NCI-H2196 treated with DMSO at 0.1 percent for 48 hours (cell line): ENCODE measurements around the gene LOXL3.
"Not testable (repeated sequence)": the region's sequence is repeated elsewhere in the genome, so short reads cannot be mapped to it uniquely, and the experiment has no call there.

Experiments
- DNase-seq: peaks from one replicate; lab custom pipeline; 2025; ENCODE audit not compliant: unreplicated experiment; lab: John Stamatoyannopoulos, UW

The LOXL3 gene

GRCh38 chr2:74573747-74574562, 20.2 kb upstream of the LOXL3 start:
- DNase-seq = no peak

GRCh38 chr2:74572178-74572925, 18.6 kb upstream of the LOXL3 start:
- DNase-seq = no peak

GRCh38 chr2:74571058-74571457, 17.3 kb upstream of the LOXL3 start:
- no peak for DNase-seq

GRCh38 chr2:74569686-74570085, 15.9 kb upstream of the LOXL3 start:
- DNase-seq = no peak

GRCh38 chr2:74567881-74568280, 14.1 kb upstream of the LOXL3 start:
- no peak for DNase-seq

- DNase-seq = no peak
These were observed 13.0 kb upstream of the LOXL3 start for GRCh38 chr2:74566754-74567085.

- DNase-seq = no peak
These were observed 12.5 kb upstream of the LOXL3 start for GRCh38 chr2:74566076-74566753.

- DNase-seq = no peak
These were observed 10.5 kb upstream of the LOXL3 start for GRCh38 chr2:74564222-74564621.

- DNase-seq = no peak
These were observed 8.5 kb upstream of the LOXL3 start for GRCh38 chr2:74562126-74562775.

GRCh38 chr2:74561022-74561421, 7.3 kb upstream of the LOXL3 start:
- not testable (repeated sequence) for DNase-seq

GRCh38 chr2:74560591-74560990, 6.8 kb upstream of the LOXL3 start:
- no peak for DNase-seq

- DNase-seq = no peak
These were observed 6.2 kb upstream of the LOXL3 start for GRCh38 chr2:74559912-74560311.

- DNase-seq = no peak
These were observed 4.8 kb upstream of the LOXL3 start for GRCh38 chr2:74558284-74559230.

- DNase-seq = no peak
These were observed 3.2 kb upstream of the LOXL3 start for GRCh38 chr2:74556831-74557370.

GRCh38 chr2:74556159-74556558, 2.4 kb upstream of the LOXL3 start:
- no peak for DNase-seq

- no peak for DNase-seq
These were observed 1.9 kb upstream of the LOXL3 start for GRCh38 chr2:74555610-74556103.

- DNase-seq = no peak
These were observed 1.2 kb upstream of the LOXL3 start for GRCh38 chr2:74554820-74555531.

- DNase-seq = no peak
These were observed 579 bp downstream of the LOXL3 start for GRCh38 chr2:74552914-74553811.
